HG03469 (cell line): Measurements from ENCODE around the gene FUT4.

ENCODE experiments used
- ATAC-seq: cut with Tn5 transposase; IDR thresholded peaks from one replicate; pipeline ENCODE4 v1.9.1; 2021; ENCODE audit warnings: mild to moderate bottlenecking, moderate library complexity, moderate number of reproducible peaks; ENCODE audit not compliant: unreplicated experiment

The FUT4 gene

GRCh38 chr11:94597896-94598295 is 54.2 kb downstream of the FUT4 start:
- no peak for ATAC-seq
